SU-DHL-6 (cell line): ENCODE results near the gene PRPF6.

Experiments
- H2AFZ ChIP-seq: fragments of 200-600 bp; sonication (generic); 2 replicates; pipeline ENCODE4 v1.6.1; 2014; ENCODE audit warnings: low read depth, mild to moderate bottlenecking, moderate library complexity, mixed read lengths, antibody characterized with exemption, low read length; ENCODE audit not compliant: severe bottlenecking
- H3F3A ChIP-seq: fragments of 200-600 bp; shearing (Covaris generic); 2 replicates; pipeline ENCODE4 v1.6.0; 2016; ENCODE audit warnings: antibody characterized with exemption, mild to moderate bottlenecking; ENCODE audit not compliant: insufficient read depth
- H3K27ac ChIP-seq: fragments of 200-600 bp; sonication (generic); 2 replicates; pipeline ENCODE4 v1.5.1; 2016; ENCODE audit warnings: low read depth, mild to moderate bottlenecking, low read length, moderate library complexity, mixed read lengths
- H3K27me3 ChIP-seq: fragments of 200-600 bp; sonication (generic), shearing (Covaris generic); 2 replicates; pipeline ENCODE4 v1.6.0; 2014; ENCODE audit warnings: mild to moderate bottlenecking, low read length
- H3K36me3 ChIP-seq: fragments of 200-600 bp; sonication (generic); 2 replicates; pipeline ENCODE4 v1.6.1; 2014; ENCODE audit warnings: mild to moderate bottlenecking, low read length, mixed read lengths
- H3K4me2 ChIP-seq: fragments of 300-600, 200-600 bp; shearing (Covaris generic), sonication (generic); 2 replicates; pipeline ENCODE4 v1.6.0; 2014; ENCODE audit warnings: low read length, low read depth, mild to moderate bottlenecking; ENCODE audit not compliant: poor library complexity, severe bottlenecking
- H3K4me3 ChIP-seq: fragments of 200-600 bp; sonication (generic); 2 replicates; pipeline ENCODE4 v1.5.1; 2014; ENCODE audit warnings: antibody characterized with exemption, low read length, mild to moderate bottlenecking, mixed read lengths; ENCODE audit not compliant: insufficient read depth, poor library complexity, severe bottlenecking
- H3K79me2 ChIP-seq: fragments of 200-600 bp; sonication (generic); 2 replicates; pipeline ENCODE4 v1.6.1; 2014; ENCODE audit warnings: mild to moderate bottlenecking, low read length, moderate library complexity; ENCODE audit not compliant: insufficient read depth
- H3K9ac ChIP-seq: fragments of 200-600 bp; sonication (generic); 2 replicates; pipeline ENCODE4 v1.7.0; 2014; ENCODE audit warnings: mild to moderate bottlenecking, low read length
- H3K9me2 ChIP-seq: fragments of 200-600 bp; sonication (generic); replicated peaks from 2 replicates; pipeline ENCODE4 v1.6.1; 2014; ENCODE audit warnings: low read length; ENCODE audit not compliant: insufficient read depth
- H3K9me3 ChIP-seq: fragments of 200-600 bp; sonication (generic); 2 replicates; pipeline ENCODE4 v1.6.1; 2014; ENCODE audit warnings: low read length, mixed read lengths; ENCODE audit not compliant: insufficient read depth
- H4K20me1 ChIP-seq: fragments of 200-600 bp; sonication (generic); 2 replicates; pipeline ENCODE4 v1.6.1; 2014; ENCODE audit warnings: low read depth, mild to moderate bottlenecking, antibody characterized with exemption, low read length, moderate library complexity, mixed read lengths
- CTCF ChIP-seq: fragments of 200-600 bp; sonication (generic); IDR thresholded peaks from one replicate; pipeline ENCODE4 v1.5.1; 2017; ENCODE audit warnings: antibody characterized with exemption, mild to moderate bottlenecking, low read length, moderate library complexity; ENCODE audit not compliant: insufficient read depth, poor library complexity, severe bottlenecking
- EZH2phosphoT487 ChIP-seq: fragments of 200-600 bp; sonication (generic), shearing (Covaris generic); conservative IDR thresholded peaks from 2 replicates; pipeline ENCODE4 v1.6.1; 2018; ENCODE audit warnings: mild to moderate bottlenecking, antibody characterized with exemption, low read length, moderate library complexity, mixed read lengths

Gene PRPF6

GRCh38 chr20:63942969-63943807 lies 37.7 kb upstream of the PRPF6 start:
- H2AFZ ChIP-seq: no peak overlapping the region
- H3F3A ChIP-seq: no peaks in the 10 kb centered on the region
- H3K27me3 ChIP-seq: no peaks in the 10 kb centered on the region
- H3K27ac ChIP-seq: no peak overlapping the region
- no peaks in the 10 kb centered on the region for H3K9me2 ChIP-seq
- no peaks in the 10 kb centered on the region for H3K79me2 ChIP-seq
- no peak overlapping the region for H3K4me2 ChIP-seq
- no peaks in the 10 kb centered on the region for H4K20me1 ChIP-seq
- no peaks in the 10 kb centered on the region for H3K36me3 ChIP-seq
- no peaks in the 10 kb centered on the region for H3K9me3 ChIP-seq
- H3K9ac ChIP-seq: no peak overlapping the region
- H3K4me3 ChIP-seq: no peak overlapping the region
- TF ChIP-seq CTCF: no peak
- no peak for TF ChIP-seq EZH2phosphoT487

- Histone ChIP-seq H3K4me2 (no peak overlapping the region), H3K9me3 (no peaks in the 10 kb centered on the region), H3K36me3 (no peaks in the 10 kb centered on the region), H3K4me3 (no peak overlapping the region), H3K9me2 (no peaks in the 10 kb centered on the region), H3F3A (peaks cover 2% of the 10 kb centered on the region; the same call in 1 of the 2 replicates), H2AFZ (no peak overlapping the region), H4K20me1 (no peaks in the 10 kb centered on the region), H3K27ac (no peak overlapping the region), H3K9ac (no peak overlapping the region), H3K79me2 (no peaks in the 10 kb centered on the region), H3K27me3 (no peaks in the 10 kb centered on the region)
- no peak for TF ChIP-seq CTCF
- no peak for TF ChIP-seq EZH2phosphoT487
These were observed 37.2 kb upstream of the PRPF6 start for GRCh38 chr20:63943808-63944077.

- Histone ChIP-seq H3K27me3 (no peaks in the 10 kb centered on the region), H3K4me3 (no peak overlapping the region), H3F3A (peaks cover 8% of the 10 kb centered on the region), H3K9me3 (no peaks in the 10 kb centered on the region), H4K20me1 (no peaks in the 10 kb centered on the region), H3K9me2 (no peaks in the 10 kb centered on the region), H3K27ac (no peak overlapping the region), H2AFZ (no peak overlapping the region), H3K36me3 (no peaks in the 10 kb centered on the region), H3K79me2 (no peaks in the 10 kb centered on the region), H3K4me2 (no peak overlapping the region), H3K9ac (no peak overlapping the region)
- TF ChIP-seq EZH2phosphoT487 (no peak), CTCF (no peak)
These were observed 36.6 kb upstream of the PRPF6 start for GRCh38 chr20:63944078-63944941.
